Loucy (cell line): ENCODE measurements around the gene ANKRD60.

Experiments used
- EZH2phosphoT487 ChIP-seq: fragments of 200-600 bp; IDR thresholded peaks from 2 replicates; pipeline ENCODE4 v1.6.1; 2018; ENCODE audit warnings: antibody characterized with exemption, mild to moderate bottlenecking, moderate library complexity, borderline replicate concordance
- TF ChIP-seq, protein P1 (sequence below): fragments of 200-600 bp; sonication (generic); conservative IDR thresholded peaks from 2 replicates; pipeline ENCODE4 v1.5.1; 2014; ENCODE audit warnings: mild to moderate bottlenecking, antibody characterized with exemption, low read length

DNA sequence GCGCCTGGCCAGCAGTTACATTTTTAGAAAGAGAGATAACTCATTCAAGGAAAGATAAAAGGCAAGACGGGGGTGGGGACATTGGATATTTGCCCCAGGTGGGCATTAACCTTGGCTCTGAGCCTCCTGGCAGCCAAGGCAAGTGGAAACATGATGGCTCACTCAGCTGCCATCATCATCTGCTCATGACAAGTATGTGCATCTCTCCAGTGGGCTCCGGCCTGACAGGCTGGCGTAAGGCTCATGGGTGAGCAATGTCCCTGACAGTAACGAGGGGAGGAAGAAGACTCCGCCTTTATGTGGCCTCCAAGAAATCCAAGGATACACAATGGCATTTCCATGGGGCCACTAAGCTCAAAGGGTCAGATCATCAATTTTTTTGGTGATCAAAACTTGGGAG, 13.3 kb downstream of the ANKRD60 start:
- TF ChIP-seq, protein P1, sequence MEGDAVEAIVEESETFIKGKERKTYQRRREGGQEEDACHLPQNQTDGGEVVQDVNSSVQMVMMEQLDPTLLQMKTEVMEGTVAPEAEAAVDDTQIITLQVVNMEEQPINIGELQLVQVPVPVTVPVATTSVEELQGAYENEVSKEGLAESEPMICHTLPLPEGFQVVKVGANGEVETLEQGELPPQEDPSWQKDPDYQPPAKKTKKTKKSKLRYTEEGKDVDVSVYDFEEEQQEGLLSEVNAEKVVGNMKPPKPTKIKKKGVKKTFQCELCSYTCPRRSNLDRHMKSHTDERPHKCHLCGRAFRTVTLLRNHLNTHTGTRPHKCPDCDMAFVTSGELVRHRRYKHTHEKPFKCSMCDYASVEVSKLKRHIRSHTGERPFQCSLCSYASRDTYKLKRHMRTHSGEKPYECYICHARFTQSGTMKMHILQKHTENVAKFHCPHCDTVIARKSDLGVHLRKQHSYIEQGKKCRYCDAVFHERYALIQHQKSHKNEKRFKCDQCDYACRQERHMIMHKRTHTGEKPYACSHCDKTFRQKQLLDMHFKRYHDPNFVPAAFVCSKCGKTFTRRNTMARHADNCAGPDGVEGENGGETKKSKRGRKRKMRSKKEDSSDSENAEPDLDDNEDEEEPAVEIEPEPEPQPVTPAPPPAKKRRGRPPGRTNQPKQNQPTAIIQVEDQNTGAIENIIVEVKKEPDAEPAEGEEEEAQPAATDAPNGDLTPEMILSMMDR, result no peak
- no peak for TF ChIP-seq EZH2phosphoT487
